Naive thymus-derived CD8-positive, alpha-beta T cell (primary cell): ENCODE measurements around the gene FBLN1. TPM values are rescaled to one million over a fixed set of nuclear protein-coding genes. Genes with fewer than 3 reads are reported as not detected.

Experiments used
- ATAC-seq, 2 donors: fragments of 150-1000 bp; cut with Tn5 transposase in 1 of 2; sonication (Bioruptor Pico), chemical (Tn5 transposase) in 1 of 2; 1 replicate in 1 of 2; 2 replicates in 1 of 2; pipeline ENCODE4 v1.10.0; 2021; ENCODE audit warnings: mild to moderate bottlenecking in 2 of 2, moderate library complexity in 2 of 2
- POLR2A ChIA-PET: fragments of 350-600 bp; sonication (Branson Sonifier 250); formaldehyde crosslinking; loops from one replicate; lab custom pipeline; 2021; ENCODE audit warnings: antibody characterized with exemption; lab: Charles Lee
- DNase-seq, 10 donors: peaks; one replicate each; pipeline versions ENCODE4 v3.0.0 to v3.0.0-alpha.2; 2020 to 2022
- H3K27ac Mint-ChIP-seq, 10 donors: one replicate each; pipeline ENCODE4 v1.8.0; 2020 to 2022; ENCODE audit warnings: mild to moderate bottlenecking in 10 of 10, mixed read lengths in 10 of 10, moderate library complexity in 4 of 10, inconsistent platforms in 1 of 10
- H3K27me3 Mint-ChIP-seq, 5 donors: one replicate each; pipeline ENCODE4 v1.8.0; 2021 to 2022; ENCODE audit warnings: mixed read lengths in 5 of 5
- H3K36me3 Mint-ChIP-seq, 3 donors: one replicate each; pipeline ENCODE4 v1.8.0; 2020 to 2022; ENCODE audit warnings: mixed read lengths in 3 of 3, mild to moderate bottlenecking in 2 of 3, inconsistent platforms in 1 of 3
- H3K4me1 Mint-ChIP-seq, 4 donors: one replicate each; pipeline ENCODE4 v1.8.0; 2021 to 2022; ENCODE audit warnings: mixed read lengths in 4 of 4
- H3K4me3 Mint-ChIP-seq, 10 donors: one replicate each; pipeline ENCODE4 v1.8.0; 2020 to 2022; ENCODE audit warnings: mild to moderate bottlenecking in 10 of 10, mixed read lengths in 10 of 10, moderate library complexity in 6 of 10, inconsistent platforms in 1 of 10
- H3K9me3 Mint-ChIP-seq, 9 donors: one replicate each; pipeline ENCODE4 v1.8.0; 2020 to 2022; ENCODE audit warnings: mixed read lengths in 9 of 9, mild to moderate bottlenecking in 3 of 9, inconsistent platforms in 1 of 9, moderate library complexity in 1 of 9
- polyA plus RNA-seq, 3 donors: library from polyadenylated mRNA; unstranded; fragments of 300-500 nt; fragmentation: Illumina TruSeq; gene quantifications; one replicate each; pipeline ENCODE4 v1.2.3, GENCODE V29; 2021
- total RNA-seq, 8 experiments: library from RNA in 2 of 8; stranded (reverse) in 2 of 8; gene quantifications; one replicate each; pipeline ENCODE4 v1.2.3 and lab custom pipeline; 2021 to 2026

The FBLN1 gene
- total and polyA plus RNA-seq, 5 experiments from 2014 or later: not detected

DNA sequence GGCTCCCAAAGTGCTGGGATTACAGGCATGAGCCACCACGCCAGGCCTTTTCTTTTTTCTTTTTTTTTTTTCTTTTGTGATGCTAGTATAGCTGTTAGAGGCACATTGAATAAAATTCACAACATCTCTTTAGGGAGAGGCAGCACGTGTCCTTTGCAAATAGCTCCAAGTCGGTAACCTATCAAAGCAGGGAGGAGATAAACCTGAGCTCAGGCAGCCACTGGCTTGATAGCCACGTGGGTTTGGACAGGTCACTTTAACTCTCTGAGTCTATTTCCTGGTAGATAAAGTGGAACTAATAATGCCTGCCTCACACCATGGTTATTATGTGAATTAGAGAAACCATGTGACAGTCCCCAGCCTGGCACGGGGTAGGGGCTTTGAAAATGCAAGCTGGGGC, 125.8 kb downstream of the FBLN1 start:
- POLR2A ChIA-PET: no interaction called here
- ATAC-seq: no peak
- peaks cover 13 to 55% (median 37%) of the 10 kb centered on the region in 5 donors for H3K27me3 Mint-ChIP-seq
- peaks cover 0 to 6% (median 0%) of the 10 kb centered on the region in 3 donors for H3K36me3 Mint-ChIP-seq
- peaks cover 0 to 7% (median 0%) of the 10 kb centered on the region in 9 donors for H3K9me3 Mint-ChIP-seq
- no peak for DNase-seq
- H3K27ac Mint-ChIP-seq: no peak overlapping the region
- H3K4me1 Mint-ChIP-seq: peaks cover 0 to 3% (median 0%) of the 10 kb centered on the region in 4 donors
- no peak overlapping the region for H3K4me3 Mint-ChIP-seq

DNA sequence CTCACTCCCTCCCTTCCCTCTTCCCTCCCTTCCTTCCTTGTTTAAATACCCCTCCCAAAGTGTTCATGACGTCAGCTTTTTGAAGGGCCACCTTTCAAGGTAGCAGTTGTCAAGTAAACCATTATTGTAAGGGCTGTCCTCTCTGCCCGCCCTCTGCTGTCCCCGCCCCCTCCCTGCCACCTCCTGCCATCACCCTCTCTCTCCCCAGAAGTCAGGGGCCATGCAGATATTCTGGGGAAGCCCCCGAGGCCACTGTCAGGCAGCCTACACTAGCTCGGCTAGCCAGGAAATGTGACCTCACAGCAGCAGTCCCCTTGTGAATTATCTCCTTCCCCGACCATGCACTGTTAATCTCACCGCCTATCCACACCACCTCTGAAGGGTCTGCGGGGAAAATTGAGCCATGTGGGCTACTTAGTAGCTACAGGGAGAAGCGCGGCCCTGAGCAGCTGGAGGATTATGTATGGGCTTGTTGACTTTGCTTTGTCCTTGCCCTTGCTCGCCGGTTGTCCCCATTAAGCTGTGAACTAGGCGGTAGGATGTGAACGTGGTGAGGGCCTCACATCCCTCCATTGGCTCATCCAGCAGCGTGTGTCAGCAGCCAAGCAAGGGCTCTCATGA, 126.9 kb downstream of the FBLN1 start:
- POLR2A ChIA-PET: no interaction called here
- no peaks in the 10 kb centered on the region for H3K36me3 Mint-ChIP-seq
- peaks cover 0 to 3% (median 0%) of the 10 kb centered on the region in 4 donors for H3K4me1 Mint-ChIP-seq
- no peaks in the 10 kb centered on the region for H3K9me3 Mint-ChIP-seq
- peaks cover 14 to 64% (median 37%) of the 10 kb centered on the region in 5 donors for H3K27me3 Mint-ChIP-seq
- ATAC-seq: no peak
- H3K4me3 Mint-ChIP-seq: no peak overlapping the region
- H3K27ac Mint-ChIP-seq: no peak overlapping the region
- no peak for DNase-seq

DNA sequence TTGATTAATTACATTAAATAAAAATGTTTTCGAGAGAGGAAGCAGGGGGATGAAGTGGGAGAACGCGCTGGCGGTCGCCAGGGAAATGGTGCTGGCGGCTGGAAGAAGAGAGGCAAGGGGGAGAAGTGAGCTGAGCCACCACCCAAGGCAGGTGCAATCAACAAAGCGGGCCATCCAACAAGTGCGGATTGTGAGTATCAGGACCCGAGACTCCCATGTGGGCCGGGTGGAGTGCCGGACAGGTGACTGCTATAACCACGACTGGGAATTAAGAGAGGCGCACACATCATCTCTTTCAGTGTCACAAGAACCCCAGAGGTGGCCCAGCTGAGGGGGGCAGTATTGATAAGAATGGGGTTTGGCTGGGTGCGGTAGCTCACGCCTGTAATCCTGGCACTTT, 127.8 kb downstream of the FBLN1 start:
- POLR2A ChIA-PET: no interaction called here
- ATAC-seq (no peak), DNase-seq (no peak)
- Mint-ChIP-seq H3K27ac (no peak overlapping the region), H3K9me3 (no peaks in the 10 kb centered on the region), H3K27me3 (peaks cover 14 to 70% (median 41%) of the 10 kb centered on the region in 5 donors), H3K4me3 (no peak overlapping the region), H3K4me1 (peaks cover 0 to 3% (median 0%) of the 10 kb centered on the region in 4 donors), H3K36me3 (no peaks in the 10 kb centered on the region)

DNA sequence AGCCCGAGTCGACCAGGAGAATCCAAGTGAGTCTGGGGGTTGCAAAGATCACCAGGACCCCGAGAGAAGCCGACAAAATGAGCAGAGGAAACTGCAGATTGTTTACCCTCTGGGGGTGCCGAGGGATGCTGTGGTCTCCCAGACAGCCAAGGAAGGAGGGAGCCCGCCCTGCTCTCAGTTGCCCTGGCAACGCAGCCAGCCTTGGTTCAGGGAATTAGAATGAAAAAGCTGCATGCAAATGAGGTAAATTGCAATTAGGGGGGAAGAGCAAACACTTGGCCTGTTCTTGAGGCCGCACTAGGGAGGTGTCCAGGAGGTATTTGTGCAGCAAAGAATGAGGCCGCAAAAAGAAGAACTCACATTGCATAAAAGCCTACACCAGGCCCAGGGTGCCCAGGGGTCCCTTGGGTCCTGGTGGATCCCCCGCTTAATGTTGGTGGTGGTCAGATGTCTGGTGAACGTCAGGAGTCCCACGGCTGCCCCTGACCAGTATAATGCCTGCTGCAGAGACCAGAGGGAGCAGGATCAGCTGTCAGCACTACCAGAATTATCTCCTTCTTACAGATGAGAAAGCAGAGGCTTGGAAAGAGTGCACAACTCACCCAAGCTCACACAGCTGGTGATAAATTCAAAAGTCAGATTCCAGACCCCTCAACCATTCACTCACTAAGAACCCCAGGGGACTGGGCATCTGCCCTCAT, 128.6 kb downstream of the FBLN1 start:
- ATAC-seq (no peak), DNase-seq (no peak)
- H3K4me1 Mint-ChIP-seq: peaks cover 0 to 3% (median 0%) of the 10 kb centered on the region in 4 donors
- no peaks in the 10 kb centered on the region for H3K36me3 Mint-ChIP-seq
- H3K27ac Mint-ChIP-seq: no peak overlapping the region
- no peak overlapping the region for H3K4me3 Mint-ChIP-seq
- H3K27me3 Mint-ChIP-seq: peaks cover 14 to 67% (median 42%) of the 10 kb centered on the region in 5 donors
- H3K9me3 Mint-ChIP-seq: no peaks in the 10 kb centered on the region
- POLR2A ChIA-PET: no interaction called here

DNA sequence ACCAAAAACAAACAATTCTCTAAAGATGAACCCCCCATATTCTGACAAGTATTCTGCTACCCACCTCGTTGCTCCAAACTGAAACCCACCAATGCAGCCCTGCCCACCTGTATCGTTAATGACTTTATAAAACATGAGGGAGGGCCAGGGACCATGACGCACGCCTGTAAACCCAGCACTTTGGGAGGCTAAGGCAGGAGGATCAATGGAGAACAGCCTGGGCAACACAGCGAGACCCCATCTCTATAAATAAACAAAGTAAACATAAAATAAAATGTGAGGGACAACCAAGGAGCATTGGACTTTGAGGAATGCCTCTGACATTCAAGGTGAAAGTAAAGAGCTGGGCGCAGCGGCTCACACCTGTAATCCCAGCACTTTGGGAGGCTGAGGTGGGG, 129.2 kb downstream of the FBLN1 start:
- peaks cover 0 to 3% (median 0%) of the 10 kb centered on the region in 4 donors for H3K4me1 Mint-ChIP-seq
- no peaks in the 10 kb centered on the region for H3K36me3 Mint-ChIP-seq
- no peak for ATAC-seq
- H3K27ac Mint-ChIP-seq: no peak overlapping the region
- peaks cover 17 to 70% (median 42%) of the 10 kb centered on the region in 5 donors for H3K27me3 Mint-ChIP-seq
- POLR2A ChIA-PET: no interaction called here
- no peak for DNase-seq
- H3K9me3 Mint-ChIP-seq: no peaks in the 10 kb centered on the region
- H3K4me3 Mint-ChIP-seq: no peak overlapping the region

DNA sequence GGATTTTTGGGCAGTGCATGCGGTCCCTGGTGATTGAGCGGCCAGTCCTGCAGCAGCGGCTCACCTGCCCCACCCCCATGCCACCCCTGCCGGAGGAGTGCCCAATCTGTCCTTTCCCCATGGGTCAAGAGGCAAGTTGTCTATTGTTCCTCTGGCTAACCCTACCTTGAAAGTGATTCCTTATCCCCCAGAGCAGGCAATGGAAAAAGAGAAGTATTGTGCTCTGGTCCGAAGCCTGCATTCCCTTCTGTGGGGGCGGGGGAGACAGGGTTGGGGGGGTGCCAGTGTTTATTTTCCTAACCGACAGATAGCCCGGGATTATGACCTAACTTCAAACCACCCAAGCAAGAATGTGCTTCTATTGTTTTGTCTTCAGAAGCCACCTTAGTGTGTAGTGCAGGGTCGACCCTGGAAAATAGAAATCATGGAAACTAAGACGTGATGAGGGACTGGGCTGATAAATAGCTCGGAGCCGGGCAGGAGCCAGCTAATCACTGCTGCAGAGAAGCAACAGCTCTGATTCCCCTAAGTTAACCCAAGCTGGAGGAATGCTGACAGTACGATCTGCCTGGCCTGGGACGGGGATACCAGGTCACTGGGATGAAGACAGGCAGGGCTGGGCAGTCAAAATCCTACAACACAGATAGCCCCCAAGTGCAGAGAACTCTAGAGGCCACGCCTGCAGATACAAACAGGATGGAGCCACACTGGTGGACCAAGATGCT, 130.3 kb downstream of the FBLN1 start:
- no peak overlapping the region for H3K4me3 Mint-ChIP-seq
- H3K36me3 Mint-ChIP-seq: no peaks in the 10 kb centered on the region
- ATAC-seq: no peak
- POLR2A ChIA-PET: no interaction called here
- no peak for DNase-seq
- H3K27ac Mint-ChIP-seq: no peak overlapping the region
- H3K9me3 Mint-ChIP-seq: no peaks in the 10 kb centered on the region
- peaks cover 19 to 72% (median 46%) of the 10 kb centered on the region in 5 donors for H3K27me3 Mint-ChIP-seq
- peaks cover 0 to 3% (median 0%) of the 10 kb centered on the region in 4 donors for H3K4me1 Mint-ChIP-seq

DNA sequence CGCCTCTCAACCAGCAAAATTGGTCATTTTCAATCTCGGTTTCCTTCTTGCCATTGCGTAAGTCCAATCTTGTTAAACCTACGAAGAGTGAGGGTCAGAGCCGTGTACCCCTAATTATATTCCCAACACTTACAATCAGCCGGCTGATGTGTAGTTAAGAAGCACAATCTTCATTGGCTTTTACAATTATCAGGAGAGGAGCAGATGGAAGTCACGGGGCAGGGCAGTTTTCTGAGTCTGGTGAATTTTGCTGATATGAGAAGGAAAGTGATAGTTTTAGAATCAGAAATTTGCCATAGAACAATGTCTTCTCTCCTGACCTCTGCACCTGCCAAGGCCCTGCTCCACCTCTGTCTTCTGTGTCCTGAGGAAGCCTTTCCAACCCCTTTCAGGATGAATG, 134.0 kb downstream of the FBLN1 start:
- POLR2A ChIA-PET: no interaction called here
- no peak for DNase-seq
- Mint-ChIP-seq H3K4me3 (no peak overlapping the region), H3K4me1 (peaks cover 1 to 15% (median 7%) of the 10 kb centered on the region in 4 donors), H3K9me3 (no peaks in the 10 kb centered on the region), H3K27ac (no peak overlapping the region), H3K27me3 (peaks cover 22 to 72% (median 45%) of the 10 kb centered on the region in 5 donors), H3K36me3 (no peaks in the 10 kb centered on the region)
- ATAC-seq: no peak

DNA sequence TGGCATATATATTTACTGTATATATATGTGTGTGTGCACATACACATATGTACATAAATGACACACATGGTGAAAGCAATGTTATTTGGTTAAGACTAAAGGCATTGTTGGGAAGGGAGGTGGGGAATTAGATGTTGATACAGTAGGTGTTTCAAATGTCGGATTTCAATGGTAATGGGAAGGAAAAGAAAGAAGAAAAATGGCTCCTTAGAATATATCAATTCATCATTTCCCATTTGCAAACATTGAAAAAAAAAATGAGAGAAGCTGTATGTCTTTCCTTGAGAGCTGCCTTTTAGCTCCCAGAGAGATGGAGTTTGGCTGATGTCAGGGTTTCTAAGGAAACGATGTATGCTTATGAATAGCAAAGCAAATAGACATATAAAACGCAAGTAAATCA, 135.5 kb downstream of the FBLN1 start:
- POLR2A ChIA-PET: no interaction called here
- Mint-ChIP-seq H3K27me3 (peaks cover 20 to 64% (median 44%) of the 10 kb centered on the region in 5 donors), H3K4me3 (no peak overlapping the region), H3K27ac (no peak overlapping the region), H3K4me1 (peaks cover 1 to 15% (median 6%) of the 10 kb centered on the region in 4 donors), H3K36me3 (no peaks in the 10 kb centered on the region), H3K9me3 (no peaks in the 10 kb centered on the region)
- no peak for ATAC-seq
- no peak for DNase-seq

DNA sequence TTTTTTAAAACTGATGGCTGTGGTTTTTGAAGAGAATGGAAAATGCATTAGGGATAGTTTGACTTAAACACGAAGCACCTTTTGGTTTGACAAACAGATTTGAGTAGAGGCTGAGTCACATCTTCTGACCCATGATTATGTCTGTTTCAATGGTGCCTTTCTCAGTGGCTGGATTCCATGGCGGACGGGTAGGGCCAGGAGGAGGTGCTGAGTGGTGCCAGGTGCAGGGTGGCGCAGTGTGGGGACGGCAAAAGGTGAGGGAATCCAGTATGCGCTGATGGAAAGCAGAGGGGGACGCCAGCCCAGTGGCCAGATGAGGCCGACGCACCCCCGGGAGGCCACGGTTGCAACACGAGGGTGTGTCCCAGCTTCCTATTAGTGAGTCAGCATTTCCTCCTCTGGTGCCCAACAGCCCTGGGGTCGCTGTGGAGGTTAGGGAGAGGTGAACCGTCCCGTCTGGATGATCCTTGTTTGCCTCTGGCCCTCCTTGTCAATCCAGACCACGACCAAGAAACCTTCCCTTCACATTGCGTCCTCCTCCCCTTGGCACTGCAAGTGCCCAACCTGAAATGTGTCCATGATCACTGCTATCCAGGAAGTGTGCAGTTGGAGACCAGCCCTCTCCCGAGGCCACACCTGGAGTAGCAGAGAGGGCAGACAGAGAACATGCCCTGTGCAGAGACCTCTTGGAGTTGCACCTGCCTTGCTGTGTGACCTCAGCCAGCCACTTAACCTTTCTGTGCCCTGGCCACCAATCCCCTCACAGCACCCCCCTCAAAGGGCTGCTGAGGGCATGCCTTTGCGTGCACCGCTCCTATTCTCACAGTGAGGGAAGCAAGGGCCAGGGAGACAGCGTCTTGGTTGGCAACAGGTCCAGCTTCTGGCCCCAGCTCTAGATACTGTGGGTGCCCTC, 136.4 kb downstream of the FBLN1 start:
- no peak overlapping the region for H3K27ac Mint-ChIP-seq
- no peak for ATAC-seq
- peaks cover 18 to 57% (median 40%) of the 10 kb centered on the region in 5 donors for H3K27me3 Mint-ChIP-seq
- peaks cover 1 to 15% (median 6%) of the 10 kb centered on the region in 4 donors for H3K4me1 Mint-ChIP-seq
- no peaks in the 10 kb centered on the region for H3K9me3 Mint-ChIP-seq
- no peak for DNase-seq
- no peaks in the 10 kb centered on the region for H3K36me3 Mint-ChIP-seq
- no peak overlapping the region for H3K4me3 Mint-ChIP-seq
- POLR2A ChIA-PET: no interaction called here

DNA sequence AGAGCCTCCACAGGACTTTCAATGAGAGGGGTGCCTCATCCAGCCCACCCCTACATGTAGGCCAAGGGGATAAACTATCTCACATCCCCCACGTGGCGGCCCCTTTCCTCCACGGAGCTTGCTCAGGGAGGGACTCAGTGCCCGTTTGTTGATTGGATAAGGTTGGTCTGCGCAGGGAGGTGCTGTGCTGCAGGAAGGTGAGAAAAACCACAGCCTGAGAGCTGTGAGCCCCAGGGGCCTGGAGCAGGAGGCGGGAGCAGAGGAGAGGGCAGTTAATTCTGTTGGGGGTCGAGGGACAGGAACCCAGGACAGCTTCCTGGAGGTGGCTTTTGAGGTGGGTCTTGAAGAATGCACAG, 137.0 kb downstream of the FBLN1 start:
- Mint-ChIP-seq H3K27me3 (peaks cover 22 to 58% (median 39%) of the 10 kb centered on the region in 5 donors), H3K9me3 (no peaks in the 10 kb centered on the region), H3K36me3 (no peaks in the 10 kb centered on the region), H3K27ac (no peak overlapping the region), H3K4me3 (no peak overlapping the region), H3K4me1 (peaks cover 1 to 15% (median 6%) of the 10 kb centered on the region in 4 donors)
- no peak for ATAC-seq
- no peak for DNase-seq
- POLR2A ChIA-PET: no interaction called here

DNA sequence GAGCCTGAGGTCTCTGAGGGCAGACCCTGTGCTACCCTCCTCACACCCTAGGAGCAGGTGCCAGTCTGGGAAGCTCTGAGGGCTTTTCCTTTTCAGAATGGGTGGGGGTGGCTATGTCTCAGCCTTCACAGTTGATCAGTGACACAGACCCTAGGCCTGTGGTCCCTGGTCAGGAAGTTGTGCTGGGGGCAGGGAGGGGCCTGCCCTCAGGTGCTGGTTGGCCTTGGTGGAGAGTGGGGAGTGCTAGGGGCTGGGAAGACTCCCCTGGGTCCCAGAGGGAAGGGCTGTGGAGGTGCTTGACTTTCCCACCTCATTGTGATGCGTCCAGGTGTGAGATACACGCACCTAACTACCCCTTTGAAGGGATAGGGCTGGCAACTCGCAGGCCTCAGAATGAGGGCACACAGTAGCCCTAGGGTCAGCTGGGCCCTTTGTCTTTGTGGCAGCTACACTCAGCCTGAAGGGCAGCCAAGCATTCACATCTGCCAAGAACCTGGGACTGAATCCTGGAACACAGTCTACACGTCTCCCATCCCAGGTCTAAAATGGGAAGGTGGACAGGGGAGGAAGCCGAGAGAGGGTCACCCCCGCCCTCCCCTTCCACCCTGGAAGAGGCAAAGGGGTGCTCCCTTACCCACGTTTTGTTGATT, 137.7 kb downstream of the FBLN1 start:
- Mint-ChIP-seq H3K27ac (no peak overlapping the region), H3K9me3 (no peaks in the 10 kb centered on the region), H3K4me1 (peaks cover 2 to 15% (median 6%) of the 10 kb centered on the region in 4 donors), H3K36me3 (no peaks in the 10 kb centered on the region), H3K27me3 (peaks cover 25 to 59% (median 39%) of the 10 kb centered on the region in 5 donors), H3K4me3 (no peak overlapping the region)
- POLR2A ChIA-PET: no interaction called here
- DNase-seq (no peak), ATAC-seq (no peak)
